ENCODE results near the gene ZNF438. TPM values are rescaled to one million over a fixed set of nuclear protein-coding genes. Genes with fewer than 3 reads are reported as not detected.

Gene ZNF438
- total RNA-seq, 1 donor from 2014 or later, result 3.9 TPM

DNA sequence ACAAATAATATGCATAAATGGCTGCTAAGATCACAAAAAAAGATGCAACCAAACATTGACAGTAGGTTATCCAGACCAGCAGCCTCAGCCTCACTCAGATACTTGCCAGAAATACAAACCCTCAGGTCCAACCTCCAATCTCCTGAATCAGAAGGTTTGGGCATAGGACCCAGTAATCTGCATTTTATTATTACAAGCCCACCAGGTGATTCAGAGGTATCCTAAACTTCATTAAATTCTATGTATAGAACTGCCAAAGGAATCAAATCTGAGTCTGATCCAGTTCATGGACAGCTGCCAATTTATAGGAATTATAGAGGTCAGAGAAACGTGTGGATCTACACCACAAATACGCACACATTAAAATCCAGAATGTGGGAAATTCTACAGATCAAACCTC is 41.3 kb downstream of the ZNF438 start:
- POLR2A ChIA-PET, result interaction anchor here (0.9 kb wide), 1 partner anchor 42 kb away, joined by 3 read pairs; no protein-coding TSS in a partner anchor
- DNase-seq (no peak), ATAC-seq (ENCODE audit: low read depth) (no peak)
- intact Hi-C loops (cut with micrococcal nuclease), result no loop called here
- Mint-ChIP-seq H3K27ac (no peak overlapping the region), H3K27me3 (no peaks in the 10 kb centered on the region), H3K36me3 (ENCODE audit: low read depth) (peaks cover 11% of the 10 kb centered on the region), H3K4me1 (no peaks in the 10 kb centered on the region), H3K9me3 (peaks cover 7% of the 10 kb centered on the region), H3K4me3 (no peak overlapping the region)
- CTCF ChIA-PET, result no interaction called here
- TF ChIP-seq, protein P1, sequence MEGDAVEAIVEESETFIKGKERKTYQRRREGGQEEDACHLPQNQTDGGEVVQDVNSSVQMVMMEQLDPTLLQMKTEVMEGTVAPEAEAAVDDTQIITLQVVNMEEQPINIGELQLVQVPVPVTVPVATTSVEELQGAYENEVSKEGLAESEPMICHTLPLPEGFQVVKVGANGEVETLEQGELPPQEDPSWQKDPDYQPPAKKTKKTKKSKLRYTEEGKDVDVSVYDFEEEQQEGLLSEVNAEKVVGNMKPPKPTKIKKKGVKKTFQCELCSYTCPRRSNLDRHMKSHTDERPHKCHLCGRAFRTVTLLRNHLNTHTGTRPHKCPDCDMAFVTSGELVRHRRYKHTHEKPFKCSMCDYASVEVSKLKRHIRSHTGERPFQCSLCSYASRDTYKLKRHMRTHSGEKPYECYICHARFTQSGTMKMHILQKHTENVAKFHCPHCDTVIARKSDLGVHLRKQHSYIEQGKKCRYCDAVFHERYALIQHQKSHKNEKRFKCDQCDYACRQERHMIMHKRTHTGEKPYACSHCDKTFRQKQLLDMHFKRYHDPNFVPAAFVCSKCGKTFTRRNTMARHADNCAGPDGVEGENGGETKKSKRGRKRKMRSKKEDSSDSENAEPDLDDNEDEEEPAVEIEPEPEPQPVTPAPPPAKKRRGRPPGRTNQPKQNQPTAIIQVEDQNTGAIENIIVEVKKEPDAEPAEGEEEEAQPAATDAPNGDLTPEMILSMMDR (IDR thresholded peaks at IDR 0.05), result no peak

DNA sequence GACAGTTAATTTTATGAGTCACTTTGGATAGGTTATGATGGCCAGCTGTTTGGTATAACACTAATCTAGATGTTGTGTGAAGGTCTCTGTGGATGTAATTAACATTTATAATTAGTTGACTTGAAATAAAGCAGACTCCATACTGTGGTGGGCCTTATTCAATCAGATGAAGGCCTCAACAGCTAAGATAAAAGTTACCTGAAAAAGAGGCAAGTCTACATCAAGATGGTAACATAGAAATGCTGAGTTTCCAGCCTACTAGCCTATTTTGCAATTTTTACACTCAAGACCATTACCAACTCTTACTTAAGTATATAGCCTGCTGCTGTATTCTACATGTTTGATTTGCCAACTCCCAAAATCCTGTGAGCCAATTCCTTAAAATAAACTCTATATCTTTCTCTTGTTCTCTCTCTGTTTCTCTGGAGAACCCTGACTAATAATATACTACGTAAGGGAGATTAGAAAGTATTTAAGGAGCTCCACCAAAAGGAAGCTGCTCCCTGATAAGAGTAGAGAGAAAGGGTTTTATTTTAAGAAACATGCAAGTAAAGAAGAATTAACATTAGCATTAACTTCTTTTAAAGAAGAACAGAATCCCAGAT is 42.7 kb downstream of the ZNF438 start:
- peaks cover 1% of the 10 kb centered on the region for H3K36me3 Mint-ChIP-seq (ENCODE audit: low read depth)
- no peaks in the 10 kb centered on the region for H3K27me3 Mint-ChIP-seq
- ChIA-PET POLR2A (no interaction called here), CTCF (no interaction called here)
- no peak overlapping the region for H3K27ac Mint-ChIP-seq
- TF ChIP-seq, protein P1 (IDR thresholded peaks at IDR 0.05), result no peak
- ATAC-seq (ENCODE audit: low read depth), result no peak
- H3K9me3 Mint-ChIP-seq, result no peaks in the 10 kb centered on the region
- peaks cover 2% of the 10 kb centered on the region for H3K4me1 Mint-ChIP-seq
- intact Hi-C loops (cut with micrococcal nuclease), result no loop called here
- no peak for DNase-seq
- no peak overlapping the region for H3K4me3 Mint-ChIP-seq

GRCh38 chr10:30987463-30987862 is 44.2 kb downstream of the ZNF438 start:
- no peak overlapping the region for H3K27ac Mint-ChIP-seq
- CTCF ChIA-PET, result no interaction called here
- H3K9me3 Mint-ChIP-seq, result peaks cover 6% of the 10 kb centered on the region

DNA sequence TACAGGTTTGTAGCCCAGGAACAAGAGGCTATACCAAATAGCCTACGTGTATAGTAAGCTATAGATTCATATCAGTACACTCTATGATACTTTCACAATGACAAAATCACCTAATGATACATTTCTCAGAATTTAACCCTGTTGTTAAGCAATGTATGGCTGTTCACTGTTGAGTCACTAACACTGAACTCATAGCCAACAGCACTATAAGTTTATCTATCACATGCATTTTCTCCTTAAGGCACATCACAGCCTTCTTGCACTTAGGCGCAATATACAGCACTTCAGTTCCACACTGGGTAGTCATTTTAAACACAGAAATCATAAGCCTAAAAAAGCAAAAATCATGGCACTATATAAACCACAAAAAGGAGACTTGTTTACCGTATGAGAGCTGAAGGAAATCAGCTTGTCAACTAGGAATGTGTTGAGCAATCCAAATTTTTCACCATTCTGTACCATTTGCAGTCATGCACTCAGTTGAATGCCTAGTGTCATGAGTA is 45.6 kb downstream of the ZNF438 start:
- H3K4me3 Mint-ChIP-seq, result no peak overlapping the region
- H3K27me3 Mint-ChIP-seq, result no peaks in the 10 kb centered on the region
- peaks cover 11% of the 10 kb centered on the region for H3K4me1 Mint-ChIP-seq
- ChIA-PET POLR2A (no interaction called here), CTCF (no interaction called here)
- no peak overlapping the region for H3K27ac Mint-ChIP-seq
- peaks cover 6% of the 10 kb centered on the region for H3K9me3 Mint-ChIP-seq
- no peak for ATAC-seq (ENCODE audit: low read depth)
- peaks cover 6% of the 10 kb centered on the region for H3K36me3 Mint-ChIP-seq (ENCODE audit: low read depth)
- intact Hi-C loops (cut with micrococcal nuclease), result no loop called here
- DNase-seq, result no peak
- TF ChIP-seq, protein P1 (IDR thresholded peaks at IDR 0.05), result no peak

More at GRCh38 chr10:30987463-30987862, 44.2 kb downstream of the ZNF438 start:
- no peaks in the 10 kb centered on the region for H3K27me3 Mint-ChIP-seq
- POLR2A ChIA-PET, result interaction anchor here (0.5 to 1.2 kb wide), 2 partner anchors 10 to 23 kb away, joined by 4 to 5 read pairs; no protein-coding TSS in a partner anchor
- DNase-seq, result no peak
- ATAC-seq (ENCODE audit: low read depth), result no peak
- H3K4me3 Mint-ChIP-seq, result no peak overlapping the region
- H3K4me1 Mint-ChIP-seq, result peaks cover 11% of the 10 kb centered on the region
- intact Hi-C loops (cut with micrococcal nuclease), result no loop called here
- TF ChIP-seq, protein P1 (IDR thresholded peaks at IDR 0.05), result no peak
- peaks cover 6% of the 10 kb centered on the region for H3K36me3 Mint-ChIP-seq (ENCODE audit: low read depth)

DNA sequence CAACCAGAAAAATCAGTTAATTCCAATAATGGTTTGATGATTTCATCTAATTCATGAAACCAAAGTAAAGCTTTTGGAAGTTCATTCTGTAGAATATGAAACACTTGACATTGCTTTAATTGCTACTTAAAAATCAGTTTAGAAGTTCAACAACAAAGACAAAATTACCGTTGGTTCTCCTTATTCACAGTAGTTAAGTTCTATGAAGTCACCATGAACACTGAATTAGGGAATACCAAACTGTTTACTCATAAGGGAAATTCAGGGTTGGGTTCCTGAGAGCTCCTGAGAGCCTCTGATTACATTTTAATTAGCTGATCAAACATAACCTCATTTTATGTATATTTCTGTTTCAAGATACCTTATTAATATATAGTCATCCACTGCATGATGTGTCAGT is 46.2 kb downstream of the ZNF438 start:
- DNase-seq (no peak), ATAC-seq (ENCODE audit: low read depth) (no peak)
- Mint-ChIP-seq H3K4me1 (peaks cover 11% of the 10 kb centered on the region), H3K27ac (no peak overlapping the region), H3K36me3 (ENCODE audit: low read depth) (peaks cover 11% of the 10 kb centered on the region), H3K9me3 (peaks cover 10% of the 10 kb centered on the region), H3K27me3 (no peaks in the 10 kb centered on the region), H3K4me3 (no peak overlapping the region)
- ChIA-PET POLR2A (no interaction called here), CTCF (no interaction called here)
- intact Hi-C loops (cut with micrococcal nuclease), result no loop called here
- TF ChIP-seq, protein P1 (IDR thresholded peaks at IDR 0.05), result no peak

All from activated B cell treated with CpG ODN at 0.5 μM for 24 hours (primary cell).